Metanephros (tissue), 2 donors: ENCODE results near the gene VSIG8. TPM values are rescaled to one million over a fixed set of nuclear protein-coding genes. Genes with fewer than 3 reads are reported as not detected.

Source experiments
- small RNA-seq: library from RNA; depleted of rRNA; stranded (forward); fragments of <200 nt; gene quantifications from one replicate; pipeline ENCODE3, GENCODE V24; 2014; ENCODE audit warnings: low replicate concordance
- total RNA-seq: library from RNA; depleted of rRNA; stranded (reverse); fragments of >200 nt; gene quantifications from one replicate; pipeline ENCODE4 v1.2.3, GENCODE V29; 2014

The VSIG8 gene, protein sequence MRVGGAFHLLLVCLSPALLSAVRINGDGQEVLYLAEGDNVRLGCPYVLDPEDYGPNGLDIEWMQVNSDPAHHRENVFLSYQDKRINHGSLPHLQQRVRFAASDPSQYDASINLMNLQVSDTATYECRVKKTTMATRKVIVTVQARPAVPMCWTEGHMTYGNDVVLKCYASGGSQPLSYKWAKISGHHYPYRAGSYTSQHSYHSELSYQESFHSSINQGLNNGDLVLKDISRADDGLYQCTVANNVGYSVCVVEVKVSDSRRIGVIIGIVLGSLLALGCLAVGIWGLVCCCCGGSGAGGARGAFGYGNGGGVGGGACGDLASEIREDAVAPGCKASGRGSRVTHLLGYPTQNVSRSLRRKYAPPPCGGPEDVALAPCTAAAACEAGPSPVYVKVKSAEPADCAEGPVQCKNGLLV
- total RNA-seq = 0.23 TPM

DNA sequence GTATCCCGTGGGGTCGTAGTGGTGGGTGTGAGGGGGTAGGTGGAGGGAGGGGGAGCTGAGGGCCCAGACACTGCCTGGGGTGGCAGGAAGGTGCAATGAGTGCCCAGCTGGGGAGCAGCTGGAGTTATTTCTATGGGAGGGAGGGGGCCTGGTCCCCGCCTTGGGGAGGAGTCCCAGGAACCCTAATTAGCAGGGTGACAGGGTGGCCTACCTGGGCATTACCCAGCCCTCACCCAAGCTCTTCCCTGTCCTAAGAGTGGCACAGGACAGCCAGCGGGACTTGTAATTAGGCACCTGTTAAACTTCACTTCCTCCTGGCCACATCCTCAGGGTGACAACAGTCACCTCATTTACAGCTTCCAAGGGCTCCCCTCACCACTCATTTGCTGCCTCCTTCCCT lies at the start of gene VSIG8:
VSIG8 (minus strand) TSS at position 101 of the 400 bp plus-strand sequence. CDS start 136 bp downstream, outside the sequence.

DNA sequence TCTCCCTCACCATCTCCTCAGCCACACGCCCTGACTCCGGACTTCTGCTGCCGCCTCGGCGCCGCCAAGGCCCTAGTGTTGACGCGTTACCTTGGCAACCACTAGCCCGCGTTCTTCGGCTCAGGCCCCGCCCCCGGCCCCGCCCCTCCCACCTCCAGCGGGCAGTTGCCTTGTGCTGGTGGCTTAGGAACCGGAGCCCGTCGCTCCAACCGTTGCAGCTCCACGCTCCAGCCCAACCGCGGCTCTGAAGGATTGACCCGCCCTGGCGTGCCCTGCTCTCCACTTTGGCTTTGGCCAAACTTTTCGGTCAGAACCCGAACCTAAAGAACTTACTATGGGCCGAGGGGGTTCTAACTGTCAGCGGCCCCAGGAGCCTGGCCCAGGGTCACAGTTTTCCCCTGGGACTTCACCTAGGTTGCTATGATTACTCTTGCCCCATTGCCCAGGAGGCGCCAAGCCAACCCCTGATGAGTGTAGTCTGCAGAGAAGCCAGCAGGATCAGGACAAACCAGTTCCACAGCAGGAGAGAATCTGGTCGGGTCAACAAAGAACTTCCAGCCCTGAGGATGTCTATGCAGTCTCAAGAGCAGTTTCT lies 37.7 kb upstream of the VSIG8 start, which contains the start of gene CFAP45:
CFAP45 (minus strand) TSS at position 80 of the 595 bp plus-strand sequence; CDS start at position 13, 67 bp downstream.

DNA sequence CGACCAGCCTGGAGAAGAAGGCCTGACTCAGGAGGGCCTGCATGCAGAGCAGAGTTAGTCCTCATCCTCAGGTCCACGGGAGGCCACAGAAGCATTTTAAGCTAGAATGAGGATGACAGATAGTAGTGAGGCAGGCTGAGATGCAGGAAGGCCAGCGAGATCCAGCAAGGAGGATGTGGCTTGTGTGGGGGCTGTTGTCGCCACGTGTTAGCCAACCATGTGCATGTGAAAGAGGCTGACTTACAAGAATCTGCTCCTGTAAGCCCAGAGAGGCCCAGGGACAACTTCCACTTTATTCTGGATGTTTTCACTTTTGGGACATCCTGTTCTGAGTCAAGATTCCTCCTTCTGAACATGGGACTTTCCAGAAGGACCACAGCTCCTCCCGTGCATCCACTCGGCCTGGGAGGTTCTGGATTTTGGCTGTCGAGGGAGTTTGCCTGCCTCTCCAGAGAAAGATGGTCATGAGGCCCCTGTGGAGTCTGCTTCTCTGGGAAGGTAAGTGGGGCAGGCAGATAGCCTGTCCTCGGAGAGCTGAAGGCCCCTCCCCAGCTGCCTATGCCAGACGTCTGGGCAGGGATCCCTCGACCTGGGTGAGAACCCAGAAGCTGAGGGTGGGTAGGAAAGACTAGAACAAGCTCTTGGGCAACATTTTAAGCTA lies 35.9 kb downstream of the VSIG8 start, which contains the start of gene SLAMF8:
SLAMF8 (plus strand) TSS at position 433 of the 661 bp plus-strand sequence; CDS start at position 459, 26 bp downstream.

Small RNA genes within 50 kb of the gene (small RNA-seq; reads per million reads assigned to genes)
- gene MIR4259 (not detected), gene RF00570 (0.09 reads per million)

Other genes starting within 250 kb of the VSIG8 start
- not detected for gene CRP, start 148.1 kb downstream of the VSIG8 start, total RNA-seq
- 27.0 TPM for gene DUSP23, start 81.7 kb downstream of the VSIG8 start, total RNA-seq
- gene FCRL6, start 60.3 kb downstream of the VSIG8 start, total RNA-seq = not detected
- 0.88 TPM for gene SLAMF8, start 35.8 kb downstream of the VSIG8 start, total RNA-seq
- gene CFAP45, start 37.5 kb upstream of the VSIG8 start, total RNA-seq = 0.41 TPM
- gene TAGLN2, start 62.9 kb upstream of the VSIG8 start, total RNA-seq = 109 TPM
- 5.8 TPM for gene IGSF9, start 83.0 kb upstream of the VSIG8 start, total RNA-seq
- gene SLAMF9, start 91.6 kb upstream of the VSIG8 start, total RNA-seq = not detected
- 5.7 TPM for gene PIGM, start 169.3 kb upstream of the VSIG8 start, total RNA-seq
- gene KCNJ10, start 207.5 kb upstream of the VSIG8 start, total RNA-seq = 12.7 TPM
- gene KCNJ9, start 218.9 kb upstream of the VSIG8 start, total RNA-seq = 0.12 TPM
- 32.8 TPM for gene IGSF8, start 236.0 kb upstream of the VSIG8 start, total RNA-seq